ENCODE data around the gene IL18BP. TPM values are rescaled to one million over a fixed set of nuclear protein-coding genes. Genes with fewer than 3 reads are reported as not detected.
A peak's percentile ranks its signal among the peaks of the same experiment; 100 is the strongest.

IL18BP gene
- total RNA-seq, 4 donors from 2014 or later = 0.91 to 3.0 (median 2.5) TPM

DNA sequence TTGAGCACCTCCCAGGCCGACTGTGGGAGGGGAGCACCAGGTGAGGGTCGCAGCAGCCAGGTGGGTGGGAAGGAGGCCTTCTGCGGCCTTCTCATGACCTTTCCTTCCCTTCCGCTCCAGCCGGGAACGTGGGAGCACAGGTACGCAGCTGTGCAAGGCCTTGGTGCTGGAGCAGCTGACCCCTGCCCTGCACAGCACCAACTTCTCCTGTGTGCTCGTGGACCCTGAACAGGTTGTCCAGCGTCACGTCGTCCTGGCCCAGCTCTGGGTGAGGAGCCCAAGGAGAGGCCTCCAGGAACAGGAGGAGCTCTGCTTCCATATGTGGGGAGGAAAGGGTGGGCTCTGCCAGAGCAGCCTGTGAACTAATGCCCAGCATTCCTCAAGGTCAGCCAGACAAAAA lies 2.6 kb downstream of the IL18BP start:
- TF ChIP-seq, protein P1, sequence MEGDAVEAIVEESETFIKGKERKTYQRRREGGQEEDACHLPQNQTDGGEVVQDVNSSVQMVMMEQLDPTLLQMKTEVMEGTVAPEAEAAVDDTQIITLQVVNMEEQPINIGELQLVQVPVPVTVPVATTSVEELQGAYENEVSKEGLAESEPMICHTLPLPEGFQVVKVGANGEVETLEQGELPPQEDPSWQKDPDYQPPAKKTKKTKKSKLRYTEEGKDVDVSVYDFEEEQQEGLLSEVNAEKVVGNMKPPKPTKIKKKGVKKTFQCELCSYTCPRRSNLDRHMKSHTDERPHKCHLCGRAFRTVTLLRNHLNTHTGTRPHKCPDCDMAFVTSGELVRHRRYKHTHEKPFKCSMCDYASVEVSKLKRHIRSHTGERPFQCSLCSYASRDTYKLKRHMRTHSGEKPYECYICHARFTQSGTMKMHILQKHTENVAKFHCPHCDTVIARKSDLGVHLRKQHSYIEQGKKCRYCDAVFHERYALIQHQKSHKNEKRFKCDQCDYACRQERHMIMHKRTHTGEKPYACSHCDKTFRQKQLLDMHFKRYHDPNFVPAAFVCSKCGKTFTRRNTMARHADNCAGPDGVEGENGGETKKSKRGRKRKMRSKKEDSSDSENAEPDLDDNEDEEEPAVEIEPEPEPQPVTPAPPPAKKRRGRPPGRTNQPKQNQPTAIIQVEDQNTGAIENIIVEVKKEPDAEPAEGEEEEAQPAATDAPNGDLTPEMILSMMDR (IDR thresholded peaks at IDR 0.05 in 4 of 5, conservative IDR thresholded peaks at IDR 0.05 in 1 of 5) = no peak
- no peak for TF ChIP-seq POLR2A (IDR thresholded peaks at IDR 0.05)
- intact Hi-C loops (cut with DNase I; ENCODE audit: low total_unique reads) (no loop called here), in situ Hi-C loops (cut with MboI; ENCODE audit: low sequenced_read_pairs in 4 of 4) (no loop called here)
- ATAC-seq (no peak), DNase-seq (no peak)
- Histone ChIP-seq H3K4me1 (peaks cover 13 to 14% of the 10 kb centered on the region in 2 donors), H3K36me3 (peaks cover 8 to 36% of the 10 kb centered on the region in 2 donors), H3K27ac (no peak overlapping the region), H3K4me3 (no peak overlapping the region), H3K9me3 (no peaks in the 10 kb centered on the region), H3K27me3 (no peaks in the 10 kb centered on the region)

DNA sequence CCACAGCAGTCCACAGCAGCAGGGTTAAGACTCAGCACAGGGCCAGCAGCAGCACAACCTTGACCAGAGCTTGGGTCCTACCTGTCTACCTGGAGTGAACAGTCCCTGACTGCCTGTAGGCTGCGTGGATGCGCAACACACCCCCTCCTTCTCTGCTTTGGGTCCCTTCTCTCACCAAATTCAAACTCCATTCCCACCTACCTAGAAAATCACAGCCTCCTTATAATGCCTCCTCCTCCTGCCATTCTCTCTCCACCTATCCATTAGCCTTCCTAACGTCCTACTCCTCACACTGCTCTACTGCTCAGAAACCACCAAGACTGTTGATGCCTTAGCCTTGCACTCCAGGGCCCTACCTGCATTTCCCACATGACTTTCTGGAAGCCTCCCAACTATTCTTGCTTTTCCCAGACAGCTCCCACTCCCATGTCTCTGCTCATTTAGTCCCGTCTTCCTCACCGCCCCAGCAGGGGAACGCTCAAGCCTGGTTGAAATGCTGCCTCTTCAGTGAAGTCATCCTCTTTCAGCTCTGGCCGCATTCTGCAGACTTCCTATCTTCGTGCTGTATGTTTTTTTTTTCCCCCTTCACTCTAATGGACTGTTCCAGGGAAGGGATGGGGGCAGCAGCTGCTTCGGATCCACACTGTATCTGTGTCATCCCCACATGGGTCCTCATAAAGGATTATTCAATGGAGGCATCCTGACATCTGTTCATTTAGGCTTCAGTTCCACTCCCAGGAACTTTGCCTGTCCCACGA lies 3.3 kb downstream of the IL18BP start:
- TF ChIP-seq, protein P1 (IDR thresholded peaks at IDR 0.05 in 4 of 5, conservative IDR thresholded peaks at IDR 0.05 in 1 of 5) = no peak
- no peak for TF ChIP-seq POLR2A (IDR thresholded peaks at IDR 0.05)
- Histone ChIP-seq H3K27ac (peak overlapping the region in 1 of 4 donors; percentile 22), H3K4me3 (no peak overlapping the region), H3K36me3 (peaks cover 11 to 43% of the 10 kb centered on the region in 2 donors), H3K9me3 (no peaks in the 10 kb centered on the region), H3K4me1 (peaks cover 13 to 14% of the 10 kb centered on the region in 2 donors), H3K27me3 (no peaks in the 10 kb centered on the region)
- in situ Hi-C loops (cut with MboI; ENCODE audit: low sequenced_read_pairs in 4 of 4) = no loop called here
- DNase-seq (no peak), ATAC-seq (no peak)
- intact Hi-C loops (cut with DNase I; ENCODE audit: low total_unique reads) = no loop called here

DNA sequence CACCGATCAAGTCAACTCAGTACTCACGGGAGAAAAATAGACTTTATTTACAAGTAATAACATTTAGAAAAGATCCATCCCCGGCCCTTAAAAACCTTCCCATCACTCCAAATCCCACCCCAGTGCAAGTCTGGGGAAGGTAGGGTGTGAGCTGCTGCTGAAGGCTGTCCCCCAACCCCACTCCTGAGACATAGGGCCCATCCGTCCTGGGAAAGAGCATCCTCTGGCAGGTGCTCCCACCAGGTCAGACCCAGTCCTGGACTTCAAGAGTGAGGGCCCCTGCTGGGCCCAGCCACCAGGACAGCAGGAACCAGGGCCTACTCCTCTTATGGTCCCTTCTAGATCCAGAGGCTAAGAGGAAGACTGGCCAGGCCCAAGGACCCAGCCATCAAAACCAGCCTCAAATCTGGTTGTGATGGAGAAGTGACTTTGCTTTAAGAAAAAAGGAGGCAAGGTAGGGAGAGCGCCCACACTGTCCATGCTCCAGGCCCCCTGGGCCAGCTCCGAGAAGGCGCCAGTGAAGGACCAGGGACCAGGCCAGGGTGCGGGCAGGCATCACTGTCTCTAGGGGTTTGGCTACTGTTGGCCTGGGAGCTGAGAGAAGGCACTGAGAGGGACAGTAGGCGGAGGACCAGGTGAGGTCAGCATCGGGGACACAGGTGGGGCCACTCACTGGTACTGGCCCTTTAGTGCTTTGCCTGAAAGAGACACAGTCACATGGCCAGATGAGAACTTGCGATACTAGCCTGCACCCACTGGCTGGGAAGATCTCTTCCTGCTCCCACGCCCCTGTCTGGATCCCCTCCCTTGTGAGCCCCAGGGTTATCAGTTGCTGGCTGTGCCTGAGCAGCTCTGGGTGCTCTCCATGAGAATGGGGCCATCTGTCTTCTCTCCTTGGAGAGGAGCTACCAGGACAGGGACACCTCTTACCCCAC lies 4.4 kb downstream of the IL18BP start:
- H3K27ac ChIP-seq = no peak overlapping the region
- ATAC-seq (no peak), DNase-seq (no peak)
- in situ Hi-C loops (cut with MboI; ENCODE audit: low sequenced_read_pairs in 4 of 4) = no loop called here
- TF ChIP-seq POLR2A (IDR thresholded peaks at IDR 0.05) = no peak
- TF ChIP-seq, protein P1 (IDR thresholded peaks at IDR 0.05 in 4 of 5, conservative IDR thresholded peaks at IDR 0.05 in 1 of 5) = no peak
- intact Hi-C loops (cut with DNase I; ENCODE audit: low total_unique reads) = no loop called here
- H3K27me3 ChIP-seq = no peaks in the 10 kb centered on the region
- H3K9me3 ChIP-seq = no peaks in the 10 kb centered on the region
- H3K4me1 ChIP-seq = peaks cover 13 to 14% of the 10 kb centered on the region in 2 donors
- H3K36me3 ChIP-seq = peaks cover 11 to 54% of the 10 kb centered on the region in 2 donors
- no peak overlapping the region for H3K4me3 ChIP-seq

DNA sequence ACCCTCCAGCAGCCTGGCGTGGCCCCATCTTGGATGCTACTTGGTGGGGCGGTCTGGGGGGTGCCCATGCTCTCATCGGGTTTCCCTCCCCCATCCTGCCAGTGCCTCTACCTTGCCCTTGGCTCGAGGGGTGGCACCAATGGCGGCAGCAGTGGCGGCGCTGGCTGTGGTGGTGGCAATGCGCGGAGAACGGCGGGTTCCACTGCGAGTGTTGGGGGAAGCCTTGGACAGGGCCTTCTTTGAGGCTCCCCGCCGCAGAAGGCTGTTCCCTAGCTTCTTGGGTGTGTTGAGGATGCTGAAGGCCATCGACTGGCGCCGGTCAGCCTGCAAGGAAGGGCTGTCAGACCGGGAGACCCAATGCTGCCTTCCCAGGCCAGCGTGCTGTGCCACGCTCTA lies 5.1 kb downstream of the IL18BP start:
- Histone ChIP-seq H3K4me1 (peaks cover 11 to 13% of the 10 kb centered on the region in 2 donors), H3K27me3 (no peaks in the 10 kb centered on the region), H3K9me3 (no peaks in the 10 kb centered on the region), H3K27ac (no peak overlapping the region), H3K4me3 (no peak overlapping the region), H3K36me3 (peaks cover 11 to 61% of the 10 kb centered on the region in 2 donors)
- TF ChIP-seq, protein P1 (IDR thresholded peaks at IDR 0.05 in 4 of 5, conservative IDR thresholded peaks at IDR 0.05 in 1 of 5) = no peak
- no peak for TF ChIP-seq POLR2A (IDR thresholded peaks at IDR 0.05)
- no peak for DNase-seq
- intact Hi-C loops (cut with DNase I; ENCODE audit: low total_unique reads) = no loop called here
- ATAC-seq = no peak
- in situ Hi-C loops (cut with MboI; ENCODE audit: low sequenced_read_pairs in 4 of 4) = no loop called here

Data from gastrocnemius medialis (tissue), 4 donors.